ENCODE measurements around the gene ZNF76. TPM values are rescaled to one million over a fixed set of nuclear protein-coding genes. Genes with fewer than 3 reads are reported as not detected.
A peak's percentile ranks its signal among the peaks of the same experiment; 100 is the strongest.

The ZNF76 gene
- total and polyA plus RNA-seq, 9 of the 15 experiments (the other 6 are each of a cell fraction or from before 2014, with no cell fraction given) = 1.2 to 17.8 (median 10.7) TPM

DNA sequence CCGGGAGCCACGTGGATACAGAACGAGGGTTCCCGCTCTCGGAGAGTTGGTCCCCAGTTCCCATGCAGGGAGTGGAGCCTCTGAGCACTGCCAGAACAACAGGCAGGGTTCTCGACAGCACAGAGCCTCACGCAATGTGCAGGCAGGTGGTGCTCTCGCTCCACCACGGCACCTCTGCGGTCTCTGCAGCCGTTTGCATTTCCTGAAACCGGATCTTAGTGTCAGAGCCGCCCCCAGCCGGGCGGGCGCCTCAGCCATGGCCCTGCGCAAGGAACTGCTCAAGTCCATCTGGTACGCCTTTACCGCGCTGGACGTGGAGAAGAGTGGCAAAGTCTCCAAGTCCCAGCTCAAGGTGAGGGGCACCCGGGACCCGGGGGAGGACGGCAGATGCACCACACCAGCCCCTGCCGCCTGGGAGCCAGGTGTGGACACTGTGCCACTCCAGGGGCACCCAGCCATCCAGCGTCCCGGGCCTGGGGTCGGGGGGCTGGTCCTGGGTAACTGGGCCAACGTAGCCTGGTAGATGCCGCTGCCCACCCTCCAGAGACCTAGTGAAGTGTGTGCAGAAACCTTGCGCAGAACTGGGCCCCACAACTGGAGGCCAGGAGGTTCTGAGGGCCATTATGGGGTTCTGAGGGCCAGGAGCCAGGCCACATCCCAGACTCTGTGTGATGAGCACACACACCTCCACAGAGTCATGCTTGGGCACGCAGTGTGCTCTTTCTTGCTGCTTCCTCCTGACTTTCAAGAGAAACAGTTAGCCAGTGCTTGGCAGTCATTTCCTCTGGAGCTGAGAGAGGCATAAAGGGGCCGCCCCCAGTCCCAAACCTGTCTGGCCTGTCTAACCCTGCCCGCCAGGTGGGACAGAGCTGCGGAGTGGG lies 38.3 kb downstream of the ZNF76 start, which contains the start of gene DEF6 (continued):
- peak; percentile 44; the same call in 1 of the 2 replicates for TF ChIP-seq ZBTB40 (IDR thresholded peaks at IDR 0.05)
- no peak for TF ChIP-seq ZBTB40 (CRISPR knock-in tag; IDR thresholded peaks at IDR 0.05)
- peak; percentile 63; the same call in 1 of the 2 replicates for TF ChIP-seq BRD4 (IDR thresholded peaks at IDR 0.05)
- TF ChIP-seq EHMT2 (IDR thresholded peaks at IDR 0.05) = no peak
- TF ChIP-seq, protein P1, sequence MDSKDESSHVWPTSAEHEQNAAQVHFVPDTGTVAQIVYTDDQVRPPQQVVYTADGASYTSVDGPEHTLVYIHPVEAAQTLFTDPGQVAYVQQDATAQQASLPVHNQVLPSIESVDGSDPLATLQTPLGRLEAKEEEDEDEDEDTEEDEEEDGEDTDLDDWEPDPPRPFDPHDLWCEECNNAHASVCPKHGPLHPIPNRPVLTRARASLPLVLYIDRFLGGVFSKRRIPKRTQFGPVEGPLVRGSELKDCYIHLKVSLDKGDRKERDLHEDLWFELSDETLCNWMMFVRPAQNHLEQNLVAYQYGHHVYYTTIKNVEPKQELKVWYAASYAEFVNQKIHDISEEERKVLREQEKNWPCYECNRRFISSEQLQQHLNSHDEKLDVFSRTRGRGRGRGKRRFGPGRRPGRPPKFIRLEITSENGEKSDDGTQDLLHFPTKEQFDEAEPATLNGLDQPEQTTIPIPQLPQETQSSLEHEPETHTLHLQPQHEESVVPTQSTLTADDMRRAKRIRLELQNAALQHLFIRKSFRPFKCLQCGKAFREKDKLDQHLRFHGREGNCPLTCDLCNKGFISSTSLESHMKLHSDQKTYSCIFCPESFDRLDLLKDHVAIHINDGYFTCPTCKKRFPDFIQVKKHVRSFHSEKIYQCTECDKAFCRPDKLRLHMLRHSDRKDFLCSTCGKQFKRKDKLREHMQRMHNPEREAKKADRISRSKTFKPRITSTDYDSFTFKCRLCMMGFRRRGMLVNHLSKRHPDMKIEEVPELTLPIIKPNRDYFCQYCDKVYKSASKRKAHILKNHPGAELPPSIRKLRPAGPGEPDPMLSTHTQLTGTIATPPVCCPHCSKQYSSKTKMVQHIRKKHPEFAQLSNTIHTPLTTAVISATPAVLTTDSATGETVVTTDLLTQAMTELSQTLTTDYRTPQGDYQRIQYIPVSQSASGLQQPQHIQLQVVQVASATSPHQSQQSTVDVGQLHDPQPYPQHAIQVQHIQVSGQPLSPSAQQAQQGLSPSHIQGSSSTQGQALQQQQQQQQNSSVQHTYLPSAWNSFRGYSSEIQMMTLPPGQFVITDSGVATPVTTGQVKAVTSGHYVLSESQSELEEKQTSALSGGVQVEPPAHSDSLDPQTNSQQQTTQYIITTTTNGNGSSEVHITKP (IDR thresholded peaks at IDR 0.05; ENCODE audit: partially characterized antibody) = peak; percentile 23
- TF ChIP-seq SAFB (IDR thresholded peaks at IDR 0.05; ENCODE audit: borderline replicate concordance, low read depth, low read length) = no peak
- peak; percentile 83; the same call in 1 of the 2 replicates for TF ChIP-seq GATAD2B (IDR thresholded peaks at IDR 0.05; ENCODE audit: borderline replicate concordance)
- no peak for TF ChIP-seq ARHGAP35 (IDR thresholded peaks at IDR 0.05; ENCODE audit: partially characterized antibody)
- peak; percentile 18 for TF ChIP-seq POU5F1 (IDR thresholded peaks at IDR 0.05; ENCODE audit: borderline replicate concordance, low read depth, low read length, partially characterized antibody)
- peak; percentile 90; the same call in 1 of the 2 replicates for TF ChIP-seq ESRRA (IDR thresholded peaks at IDR 0.05; ENCODE audit: borderline replicate concordance, low read depth)
- TF ChIP-seq SMARCA5 (IDR thresholded peaks at IDR 0.05) = no peak
- peak; percentile 70; the same call in 1 of the 2 replicates for TF ChIP-seq RNF2 (IDR thresholded peaks at IDR 0.05)
- no peak for TF ChIP-seq NR2F6 (CRISPR knock-in tag; IDR thresholded peaks at IDR 0.05)
- TF ChIP-seq, protein P2, sequence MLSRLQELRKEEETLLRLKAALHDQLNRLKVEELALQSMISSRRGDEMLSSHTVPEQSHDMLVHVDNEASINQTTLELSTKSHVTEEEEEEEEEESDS (CRISPR knock-in tag; IDR thresholded peaks at IDR 0.05) = no peak
- 0 out of 2 replicates have a peak, but pooled peaks have one; percentile 43 for TF ChIP-seq MBD2 (IDR thresholded peaks at IDR 0.05; ENCODE audit: borderline replicate concordance, low read depth)

All from K562 (cell line).